Hematopoietic multipotent progenitor cell treated with erythropoietin and hydrocortisone succinate and interleukin-3 and kit ligand, for 17 days (in vitro differentiated cells): ENCODE results near the gene WWC2.
"Not testable (repeated sequence)": the region's sequence is repeated elsewhere in the genome, so short reads cannot be mapped to it uniquely, and the experiment has no call there.

ENCODE experiments used
- DNase-seq: peaks from one replicate; pipeline ENCODE4 v3.0.0-alpha.2; 2015; ENCODE audit warnings: low spot score

WWC2 gene

GRCh38 chr4:183142571-183143550 is 43.8 kb downstream of the WWC2 start:
- no peak for DNase-seq

GRCh38 chr4:183144787-183145186 is 45.7 kb downstream of the WWC2 start:
- no peak for DNase-seq

GRCh38 chr4:183145773-183146172 is 46.7 kb downstream of the WWC2 start:
- no peak for DNase-seq

- DNase-seq, result no peak
These were observed 47.4 kb downstream of the WWC2 start for GRCh38 chr4:183146478-183146877.

GRCh38 chr4:183147196-183147595 is 48.1 kb downstream of the WWC2 start:
- DNase-seq, result no peak

- no peak for DNase-seq
These were observed 48.9 kb downstream of the WWC2 start for GRCh38 chr4:183147983-183148382.

GRCh38 chr4:183149616-183150539 is 50.8 kb downstream of the WWC2 start:
- no peak for DNase-seq

- not testable (repeated sequence) for DNase-seq
These were observed 51.6 kb downstream of the WWC2 start for GRCh38 chr4:183150664-183151063.

- DNase-seq, result not testable (repeated sequence)
These were observed 53.2 kb downstream of the WWC2 start for GRCh38 chr4:183152232-183152631.

GRCh38 chr4:183153190-183153916 is 54.3 kb downstream of the WWC2 start:
- no peak for DNase-seq

GRCh38 chr4:183154701-183155391 is 55.8 kb downstream of the WWC2 start:
- DNase-seq, result no peak

- DNase-seq, result no peak
These were observed 56.6 kb downstream of the WWC2 start for GRCh38 chr4:183155450-183156184.

- DNase-seq, result no peak
These were observed 58.2 kb downstream of the WWC2 start for GRCh38 chr4:183157215-183157614.

- no peak for DNase-seq
These were observed 59.0 kb downstream of the WWC2 start for GRCh38 chr4:183158062-183158461.

GRCh38 chr4:183161630-183162029 is 62.6 kb downstream of the WWC2 start:
- DNase-seq, result no peak

- DNase-seq, result no peak
These were observed 64.1 kb downstream of the WWC2 start for GRCh38 chr4:183163135-183163534.

GRCh38 chr4:183164963-183165362 is 65.9 kb downstream of the WWC2 start:
- DNase-seq, result no peak

- no peak for DNase-seq
These were observed 66.3 kb downstream of the WWC2 start for GRCh38 chr4:183165376-183165775.

GRCh38 chr4:183170894-183171293 is 71.8 kb downstream of the WWC2 start:
- DNase-seq, result no peak

GRCh38 chr4:183171484-183172267 is 72.6 kb downstream of the WWC2 start:
- no peak for DNase-seq
